GM23248 (cell line): ENCODE measurements around the gene ALPK3.

ENCODE experiments used
- EZH2 ChIP-seq: fragments of 200-600 bp; sonication (generic); IDR thresholded peaks from 2 replicates; pipeline ENCODE4 v1.6.1; 2018; ENCODE audit warnings: antibody characterized with exemption, mild to moderate bottlenecking; ENCODE audit not compliant: insufficient read depth, poor library complexity, severe bottlenecking
- EZH2phosphoT487 ChIP-seq: fragments of 200-600 bp; sonication (generic); IDR thresholded peaks from 2 replicates; pipeline ENCODE4 v1.6.1; 2018; ENCODE audit warnings: antibody characterized with exemption, moderate library complexity, mild to moderate bottlenecking, low read depth; ENCODE audit not compliant: insufficient read depth

DNA sequence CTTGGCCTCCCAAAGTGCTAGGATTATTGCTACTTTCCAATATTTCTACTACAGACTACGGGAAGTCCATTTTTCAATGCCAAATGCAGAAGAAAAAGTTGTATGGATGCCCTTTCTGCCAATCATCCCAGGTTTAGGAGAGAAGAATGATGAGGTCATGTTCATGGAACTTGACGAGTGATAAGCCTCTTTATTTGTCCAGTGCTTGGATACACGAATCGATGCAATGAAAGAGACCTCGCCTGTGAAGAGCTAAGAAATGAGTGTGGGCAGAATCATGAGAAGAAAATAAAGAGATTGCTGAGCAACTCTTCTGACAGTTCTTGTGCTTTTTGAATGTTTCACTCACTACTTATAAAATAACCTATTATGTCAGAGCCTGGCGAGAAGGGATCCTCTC lies 66.3 kb downstream of the ALPK3 start:
- no peak for TF ChIP-seq EZH2phosphoT487
- no peak for TF ChIP-seq EZH2
